Mucosa of rectum (tissue), 2 donors: ENCODE measurements around the gene EDN2.

ENCODE experiments used
- H3K27ac ChIP-seq, 2 donors: one replicate each; pipeline ENCODE4 v1.7.0; 2013; ENCODE audit warnings: inconsistent platforms in 2 of 2, low read depth in 2 of 2, low read length in 2 of 2
- H3K27me3 ChIP-seq, 2 donors: one replicate each; pipeline ENCODE4 v1.7.0; 2013; ENCODE audit warnings: low read length in 2 of 2; ENCODE audit not compliant: control insufficient read depth in 2 of 2, insufficient read depth in 2 of 2
- H3K36me3 ChIP-seq, 2 donors: one replicate each; pipeline ENCODE4 v1.7.0; 2013; ENCODE audit warnings: low read length in 2 of 2; ENCODE audit not compliant: control insufficient read depth in 2 of 2, insufficient read depth in 2 of 2
- H3K4me1 ChIP-seq, 2 donors: one replicate each; pipeline ENCODE4 v1.7.0; 2013; ENCODE audit warnings: low read length in 2 of 2, mild to moderate bottlenecking in 1 of 2; ENCODE audit not compliant: control insufficient read depth in 2 of 2, insufficient read depth in 2 of 2
- H3K4me3 ChIP-seq, 2 donors: one replicate each; pipeline ENCODE4 v1.7.0; 2013; ENCODE audit warnings: low read length in 2 of 2
- H3K9ac ChIP-seq, 2 donors: one replicate each; pipeline ENCODE4 v1.7.0; 2013; ENCODE audit warnings: low read length in 2 of 2, low read depth in 1 of 2, mild to moderate bottlenecking in 1 of 2
- H3K9me3 ChIP-seq, 2 donors: one replicate each; pipeline ENCODE4 v1.7.0; 2013; ENCODE audit warnings: low read length in 2 of 2; ENCODE audit not compliant: control insufficient read depth in 2 of 2
- donor health status: healthy.
- donor health status: Normal muscosa, but diverticular disease.

EDN2 gene

DNA sequence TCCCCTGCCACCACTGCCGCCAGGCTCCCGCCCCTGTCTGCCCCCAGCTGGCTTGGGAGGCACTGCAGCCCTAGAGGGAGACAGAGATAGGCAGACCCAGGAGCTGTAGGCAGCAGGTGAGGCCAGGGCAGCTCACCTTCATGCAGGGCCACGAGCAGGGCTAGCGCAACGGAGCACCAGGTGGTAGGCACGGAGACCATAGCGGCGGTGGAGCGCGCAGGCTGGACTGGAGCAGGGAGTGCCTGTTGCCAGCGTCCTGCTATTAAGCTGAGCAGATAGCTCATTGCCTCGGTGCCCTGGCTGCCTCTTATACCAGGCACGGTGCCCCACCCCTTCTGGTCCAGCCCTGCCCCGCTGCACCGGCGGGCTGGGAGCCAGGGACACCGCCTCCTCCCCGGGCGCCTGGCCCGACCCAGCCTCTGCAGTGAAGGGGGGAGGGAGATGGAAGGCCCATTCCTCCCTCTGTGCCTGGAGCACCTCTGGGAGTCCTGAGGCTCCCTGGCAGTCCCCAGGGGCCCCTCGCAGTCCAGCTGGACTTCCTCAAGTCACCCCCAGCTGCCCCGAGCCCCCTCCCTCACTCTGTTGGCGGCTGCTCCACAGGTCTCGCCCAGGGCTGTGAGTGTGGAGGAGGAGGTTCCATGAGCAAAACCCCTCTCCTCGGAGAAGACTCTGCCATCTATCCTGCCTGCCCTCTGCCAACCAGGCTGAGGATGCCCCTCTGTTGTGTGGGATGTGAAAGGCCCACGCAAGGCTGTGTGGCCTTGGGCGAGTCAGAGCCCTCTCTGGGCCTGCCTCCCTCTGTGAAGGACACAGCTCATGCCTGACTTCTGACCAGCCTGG lies at the start of gene EDN2:
Gene EDN2, minus strand, starts transcription at position 282 of the 840 bp plus-strand sequence. Its CDS starts 82 bp downstream, at position 200.
- no peaks in the 10 kb centered on the region for H3K36me3 ChIP-seq
- peaks cover 32 to 46% of the 10 kb centered on the region in 2 donors for H3K4me1 ChIP-seq
- no peaks in the 10 kb centered on the region for H3K27me3 ChIP-seq
- H3K9me3 ChIP-seq: no peaks in the 10 kb centered on the region
- peak within 1 kb of the TSS; percentile 61 to 70 for H3K4me3 ChIP-seq
- H3K27ac ChIP-seq: peak within 1 kb of the TSS; percentile 82 to 85
- peak within 1 kb of the TSS; percentile 26 to 67 for H3K9ac ChIP-seq

- Histone ChIP-seq H3K4me3 (no peak overlapping the region), H3K9me3 (no peaks in the 10 kb centered on the region), H3K36me3 (no peaks in the 10 kb centered on the region), H3K27ac (no peak overlapping the region), H3K27me3 (no peaks in the 10 kb centered on the region), H3K4me1 (peaks cover 10 to 11% of the 10 kb centered on the region in 2 donors), H3K9ac (no peak overlapping the region)
Measured at GRCh38 chr1:41533731-41534080, 49.2 kb upstream of the EDN2 start.

GRCh38 chr1:41533016-41533730 lies 48.7 kb upstream of the EDN2 start:
- Histone ChIP-seq H3K27ac (no peak overlapping the region), H3K4me3 (no peak overlapping the region), H3K4me1 (peaks cover 9 to 11% of the 10 kb centered on the region in 2 donors), H3K9ac (no peak overlapping the region), H3K9me3 (no peaks in the 10 kb centered on the region), H3K27me3 (no peaks in the 10 kb centered on the region), H3K36me3 (no peaks in the 10 kb centered on the region)

DNA sequence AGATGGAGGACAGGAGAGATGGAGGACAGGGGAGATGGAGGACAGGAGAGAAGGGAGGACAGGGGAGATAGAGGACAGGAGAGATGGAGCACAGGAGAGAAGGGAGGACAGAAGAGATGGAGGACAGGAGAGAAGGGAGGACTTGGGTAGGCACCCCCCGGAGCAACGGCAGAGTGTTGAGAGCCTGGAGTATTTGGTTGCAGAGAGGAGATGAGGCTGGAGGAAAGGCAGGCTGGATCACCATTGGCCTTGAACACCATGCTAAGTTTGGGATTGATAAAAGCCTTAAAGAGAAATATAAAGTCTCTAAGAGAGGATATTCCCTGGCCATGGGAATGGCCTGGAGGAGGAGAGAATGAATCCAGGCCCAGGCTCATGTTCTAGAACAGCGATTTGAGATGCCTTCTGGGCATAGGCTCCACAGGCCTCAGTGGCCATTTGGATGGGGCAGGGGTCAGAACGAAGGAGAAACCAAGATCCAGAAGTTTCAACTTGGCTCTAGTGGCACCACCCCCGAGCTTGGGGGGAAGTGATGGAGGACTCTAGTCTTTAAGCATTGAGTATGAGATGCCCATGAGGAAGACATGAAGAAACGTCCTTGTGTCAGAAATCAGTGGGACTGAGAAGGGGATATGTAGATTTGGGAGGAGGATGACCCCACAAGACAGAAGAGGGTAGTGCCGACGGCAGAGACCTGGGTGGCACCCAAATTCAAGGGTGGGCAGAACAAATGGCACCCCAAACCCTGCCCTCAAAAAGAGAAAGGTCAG lies 47.9 kb upstream of the EDN2 start:
- Histone ChIP-seq H3K9me3 (no peaks in the 10 kb centered on the region), H3K4me3 (no peak overlapping the region), H3K27me3 (no peaks in the 10 kb centered on the region), H3K27ac (no peak overlapping the region), H3K36me3 (no peaks in the 10 kb centered on the region), H3K9ac (no peak overlapping the region), H3K4me1 (peaks cover 1 to 4% of the 10 kb centered on the region in 2 donors)

GRCh38 chr1:41530411-41530810 lies 45.9 kb upstream of the EDN2 start:
- H3K9me3 ChIP-seq: no peaks in the 10 kb centered on the region
- H3K9ac ChIP-seq: no peak overlapping the region
- no peaks in the 10 kb centered on the region for H3K27me3 ChIP-seq
- H3K27ac ChIP-seq: no peak overlapping the region
- no peaks in the 10 kb centered on the region for H3K4me1 ChIP-seq
- no peak overlapping the region for H3K4me3 ChIP-seq
- H3K36me3 ChIP-seq: no peaks in the 10 kb centered on the region

GRCh38 chr1:41529621-41530395 lies 45.3 kb upstream of the EDN2 start:
- H3K27ac ChIP-seq: no peak overlapping the region
- no peaks in the 10 kb centered on the region for H3K27me3 ChIP-seq
- H3K9ac ChIP-seq: no peak overlapping the region
- no peak overlapping the region for H3K4me3 ChIP-seq
- no peaks in the 10 kb centered on the region for H3K4me1 ChIP-seq
- no peaks in the 10 kb centered on the region for H3K36me3 ChIP-seq
- H3K9me3 ChIP-seq: no peaks in the 10 kb centered on the region

DNA sequence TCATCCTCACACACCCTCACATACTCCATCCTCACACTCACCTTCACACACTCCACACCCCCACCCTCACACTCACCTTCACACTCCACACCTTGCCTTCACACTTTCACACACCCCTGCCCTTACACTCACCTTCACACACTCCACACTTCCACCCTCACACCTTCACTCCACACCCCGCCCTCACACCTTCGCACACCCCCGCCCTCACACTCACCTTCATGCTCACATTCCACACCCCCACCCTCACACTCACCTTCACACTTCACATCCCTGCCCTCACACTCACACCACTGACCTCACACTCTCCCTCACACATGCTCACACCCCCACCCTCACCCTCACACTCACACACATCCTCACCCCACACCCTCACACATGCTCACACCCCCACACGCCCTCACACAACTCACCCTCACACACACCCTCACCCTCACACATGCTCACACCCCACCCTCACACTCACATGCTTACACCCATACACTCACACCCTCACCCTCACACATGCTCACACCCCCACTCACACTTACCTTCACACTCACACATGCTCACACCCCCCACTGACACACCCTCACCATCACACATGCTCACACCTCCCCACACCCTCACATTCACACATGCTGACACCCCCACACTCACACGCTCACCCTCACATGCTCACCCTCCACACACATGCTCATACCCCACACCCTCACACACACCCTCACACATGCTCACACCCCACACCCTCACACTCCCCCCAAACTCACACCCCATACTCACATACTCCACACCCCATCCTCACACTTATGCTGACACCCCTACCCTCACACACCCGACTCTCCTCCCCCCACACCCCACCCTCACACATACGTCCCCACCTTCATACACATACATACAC lies 44.5 kb upstream of the EDN2 start:
- no peak overlapping the region for H3K9ac ChIP-seq
- H3K27me3 ChIP-seq: no peaks in the 10 kb centered on the region
- no peak overlapping the region for H3K4me3 ChIP-seq
- no peaks in the 10 kb centered on the region for H3K9me3 ChIP-seq
- H3K27ac ChIP-seq: no peak overlapping the region
- no peaks in the 10 kb centered on the region for H3K4me1 ChIP-seq
- H3K36me3 ChIP-seq: no peaks in the 10 kb centered on the region

DNA sequence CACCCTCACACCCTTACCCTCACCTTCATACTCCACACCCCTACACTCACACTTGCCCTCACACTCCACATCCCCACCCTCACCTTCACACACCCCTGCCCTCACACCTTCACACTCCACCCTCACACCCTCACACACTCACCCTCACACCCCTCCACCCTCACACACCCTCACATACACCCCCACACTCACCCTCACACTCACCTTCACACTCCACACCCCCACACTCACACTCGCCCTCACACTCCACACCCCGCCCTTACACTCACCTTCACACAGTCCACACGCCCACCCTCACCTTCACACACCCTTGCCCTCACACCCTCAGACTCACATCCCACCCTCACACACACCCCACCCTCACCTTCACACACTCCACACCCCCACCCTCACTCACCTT lies 43.6 kb upstream of the EDN2 start:
- Histone ChIP-seq H3K4me3 (no peak overlapping the region), H3K27me3 (no peaks in the 10 kb centered on the region), H3K27ac (no peak overlapping the region), H3K36me3 (no peaks in the 10 kb centered on the region), H3K9me3 (no peaks in the 10 kb centered on the region), H3K9ac (no peak overlapping the region), H3K4me1 (no peaks in the 10 kb centered on the region)

GRCh38 chr1:41526956-41527561 lies 42.6 kb upstream of the EDN2 start:
- H3K27me3 ChIP-seq: no peaks in the 10 kb centered on the region
- H3K9me3 ChIP-seq: no peaks in the 10 kb centered on the region
- no peaks in the 10 kb centered on the region for H3K36me3 ChIP-seq
- no peaks in the 10 kb centered on the region for H3K4me1 ChIP-seq
- H3K4me3 ChIP-seq: no peak overlapping the region
- H3K9ac ChIP-seq: no peak overlapping the region
- no peak overlapping the region for H3K27ac ChIP-seq
